Type B pancreatic cell (in vitro differentiated cells): ENCODE measurements around the gene ASB15. TPM values are rescaled to one million over a fixed set of nuclear protein-coding genes. Genes with fewer than 3 reads are reported as not detected.

Source experiments
- DNase-seq: peaks from one replicate; pipeline ENCODE4 v3.0.0; 2021; ENCODE audit warnings: mixed read lengths; ENCODE audit not compliant: unreplicated experiment; ENCODE audit errors: extremely low spot score
- H3K27ac Mint-ChIP-seq: 2 replicates; pipeline ENCODE4 v1.8.0; 2021; ENCODE audit warnings: mild to moderate bottlenecking, mixed read lengths
- H3K27me3 Mint-ChIP-seq: 2 replicates; pipeline ENCODE4 v1.8.0; 2021; ENCODE audit warnings: mixed read lengths
- H3K36me3 Mint-ChIP-seq: 2 replicates; pipeline ENCODE4 v1.8.0; 2021; ENCODE audit warnings: mixed read lengths
- H3K4me1 Mint-ChIP-seq: one replicate; pipeline ENCODE4 v1.8.0; 2021; ENCODE audit warnings: mixed read lengths; ENCODE audit not compliant: unreplicated experiment
- H3K4me3 Mint-ChIP-seq: 2 replicates; pipeline ENCODE4 v1.8.0; 2021; ENCODE audit warnings: mild to moderate bottlenecking, mixed read lengths
- H3K9me3 Mint-ChIP-seq: 2 replicates; pipeline ENCODE4 v1.8.0; 2021; ENCODE audit warnings: mixed read lengths
- CTCF ChIP-seq: fragments of 200-600 bp; sonication (generic); conservative IDR thresholded peaks from 2 replicates; pipeline ENCODE4 v1.5.0; 2021; ENCODE audit warnings: antibody characterized with exemption, mild to moderate bottlenecking
- total RNA-seq: library from RNA; stranded (reverse); gene quantifications from 2 replicates; pipeline ENCODE4 v1.2.1, GENCODE V29; 2021; ENCODE audit warnings: low replicate concordance

ASB15 gene
- total RNA-seq, 1 donor from 2014 or later, result not detected

DNA sequence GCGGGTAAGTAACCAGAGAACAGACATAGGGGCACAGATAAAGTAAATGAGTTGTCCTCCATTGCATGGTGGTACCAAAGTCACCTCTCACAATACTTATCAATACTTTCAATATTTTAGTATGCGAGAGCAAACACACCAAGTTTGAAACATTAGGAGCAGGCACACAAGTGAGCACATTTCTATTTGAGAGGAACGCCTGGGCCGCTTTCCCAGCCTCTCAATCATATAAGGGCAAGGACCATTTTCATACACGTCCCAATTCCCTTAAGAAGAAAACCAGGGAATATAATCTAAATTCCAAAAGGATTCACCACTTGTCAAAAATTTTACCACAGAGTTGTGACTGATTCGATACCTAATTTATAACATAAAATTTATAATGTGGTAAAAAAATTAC, 61.6 kb downstream of the ASB15 start:
- Mint-ChIP-seq H3K27ac (no peak overlapping the region), H3K4me3 (no peak overlapping the region), H3K4me1 (peaks cover 10% of the 10 kb centered on the region), H3K9me3 (peaks cover 4% of the 10 kb centered on the region), H3K36me3 (no peaks in the 10 kb centered on the region), H3K27me3 (no peaks in the 10 kb centered on the region)
- TF ChIP-seq CTCF, result no peak
- no peak for DNase-seq

DNA sequence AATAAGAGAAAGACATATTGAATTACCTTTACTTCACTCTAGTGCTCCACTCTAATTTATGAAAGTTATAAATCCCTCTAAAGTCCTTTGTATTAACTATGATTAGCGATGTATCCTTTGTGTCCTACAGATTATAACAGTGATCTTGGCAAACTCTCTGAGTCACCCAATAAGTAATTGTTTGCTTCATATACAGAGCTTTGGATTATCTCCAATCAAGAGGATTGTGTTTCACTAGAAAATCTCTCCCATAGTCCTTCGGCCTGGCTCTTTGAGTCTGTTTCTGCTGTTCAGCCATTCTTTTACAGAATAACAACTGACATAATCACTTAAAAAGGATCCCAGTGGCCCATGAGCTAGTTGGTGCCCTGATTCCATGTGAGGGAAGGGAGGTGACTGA, 63.5 kb downstream of the ASB15 start:
- Mint-ChIP-seq H3K36me3 (no peaks in the 10 kb centered on the region), H3K4me3 (no peak overlapping the region), H3K4me1 (peaks cover 13% of the 10 kb centered on the region), H3K9me3 (peaks cover 4% of the 10 kb centered on the region), H3K27ac (no peak overlapping the region), H3K27me3 (no peaks in the 10 kb centered on the region)
- no peak for TF ChIP-seq CTCF
- no peak for DNase-seq

GRCh38 chr7:123665896-123666295, 64.3 kb downstream of the ASB15 start:
- H3K36me3 Mint-ChIP-seq, result no peaks in the 10 kb centered on the region
- no peak overlapping the region for H3K4me3 Mint-ChIP-seq

GRCh38 chr7:123666492-123666891, 64.9 kb downstream of the ASB15 start:
- Mint-ChIP-seq H3K4me1 (peaks cover 10% of the 10 kb centered on the region), H3K9me3 (peaks cover 4% of the 10 kb centered on the region), H3K27me3 (no peaks in the 10 kb centered on the region), H3K4me3 (no peak overlapping the region), H3K27ac (no peak overlapping the region), H3K36me3 (no peaks in the 10 kb centered on the region)
- no peak for DNase-seq
- no peak for TF ChIP-seq CTCF

More at GRCh38 chr7:123665896-123666295, 64.3 kb downstream of the ASB15 start:
- TF ChIP-seq CTCF, result no peak
- no peaks in the 10 kb centered on the region for H3K27me3 Mint-ChIP-seq
- peaks cover 10% of the 10 kb centered on the region for H3K4me1 Mint-ChIP-seq
- no peak overlapping the region for H3K27ac Mint-ChIP-seq
- no peak for DNase-seq
- H3K9me3 Mint-ChIP-seq, result peaks cover 4% of the 10 kb centered on the region

DNA sequence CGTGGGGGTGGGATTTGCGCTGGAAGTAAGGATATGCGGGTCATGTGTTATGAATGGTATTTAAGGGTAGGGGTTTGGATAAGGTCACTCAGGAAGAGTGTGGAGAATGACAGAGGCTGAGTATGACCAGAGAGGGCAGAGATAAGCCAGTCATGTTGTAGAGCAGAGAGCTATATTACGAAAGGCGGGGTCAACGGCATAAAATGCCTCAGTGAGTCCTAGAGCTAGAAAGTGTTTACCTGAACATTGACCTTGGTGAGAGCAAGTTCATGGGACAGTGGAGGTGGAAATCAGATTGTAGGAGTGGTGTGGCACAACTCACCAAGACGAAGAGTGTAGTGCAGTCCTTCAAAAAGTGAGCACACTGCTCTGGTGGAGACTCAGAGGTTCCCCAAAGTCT, 67.9 kb downstream of the ASB15 start:
- no peak for DNase-seq
- H3K27me3 Mint-ChIP-seq, result no peaks in the 10 kb centered on the region
- H3K36me3 Mint-ChIP-seq, result no peaks in the 10 kb centered on the region
- peaks cover 13% of the 10 kb centered on the region for H3K4me1 Mint-ChIP-seq
- no peak overlapping the region for H3K27ac Mint-ChIP-seq
- no peak for TF ChIP-seq CTCF
- H3K4me3 Mint-ChIP-seq, result no peak overlapping the region
- H3K9me3 Mint-ChIP-seq, result no peaks in the 10 kb centered on the region

DNA sequence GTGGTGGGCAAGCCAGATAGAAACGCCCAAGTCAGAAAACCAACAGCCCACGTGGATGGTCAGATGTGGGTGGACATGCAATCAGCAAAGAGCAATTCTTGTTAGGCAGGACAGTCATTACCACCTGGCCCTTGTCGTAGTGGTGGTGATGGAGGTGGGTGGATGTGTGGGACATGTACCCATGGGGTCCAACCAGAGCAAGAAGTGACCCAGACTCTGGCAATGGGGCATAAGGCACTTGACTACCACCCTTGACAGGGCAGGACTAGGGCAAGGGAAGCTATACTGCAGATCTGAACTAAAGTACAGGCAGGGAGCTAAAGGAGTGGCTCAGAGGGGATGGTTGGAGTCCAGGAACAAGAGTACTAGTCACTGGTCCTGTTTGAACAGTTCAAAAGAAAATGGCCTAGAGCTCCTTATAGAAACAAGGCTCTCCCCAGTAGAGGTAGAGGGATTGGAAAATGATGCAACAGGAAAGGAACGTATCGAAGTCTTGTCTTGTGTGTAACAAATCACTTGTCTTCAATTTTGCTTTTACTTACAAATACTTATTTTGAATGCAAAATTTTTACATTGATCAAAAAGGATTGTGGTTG, 71.6 kb downstream of the ASB15 start:
- Mint-ChIP-seq H3K9me3 (no peaks in the 10 kb centered on the region), H3K36me3 (no peaks in the 10 kb centered on the region), H3K27me3 (no peaks in the 10 kb centered on the region), H3K4me3 (no peak overlapping the region), H3K27ac (peak overlapping the region; percentile 24), H3K4me1 (peaks cover 7% of the 10 kb centered on the region)
- no peak for TF ChIP-seq CTCF
- DNase-seq, result no peak
